GM12864 (cell line): ENCODE results near the gene EPHB2.

Experiments
- DNase-seq: peaks from one replicate; pipeline ENCODE4 v3.0.0-alpha.2; 2011; ENCODE audit warnings: low read depth
- H3K4me3 ChIP-seq: 2 replicates; pipeline ENCODE4 v1.5.1; 2011; ENCODE audit warnings: mild to moderate bottlenecking, low read depth, low read length, control low read depth
- TF ChIP-seq, protein P1 (sequence below): IDR thresholded peaks from 2 replicates; pipeline ENCODE4 v1.5.1; 2011; ENCODE audit warnings: low read depth, mild to moderate bottlenecking, moderate library complexity, low read length, control low read depth, inconsistent platforms; ENCODE audit errors: missing control alignments

EPHB2 gene

DNA sequence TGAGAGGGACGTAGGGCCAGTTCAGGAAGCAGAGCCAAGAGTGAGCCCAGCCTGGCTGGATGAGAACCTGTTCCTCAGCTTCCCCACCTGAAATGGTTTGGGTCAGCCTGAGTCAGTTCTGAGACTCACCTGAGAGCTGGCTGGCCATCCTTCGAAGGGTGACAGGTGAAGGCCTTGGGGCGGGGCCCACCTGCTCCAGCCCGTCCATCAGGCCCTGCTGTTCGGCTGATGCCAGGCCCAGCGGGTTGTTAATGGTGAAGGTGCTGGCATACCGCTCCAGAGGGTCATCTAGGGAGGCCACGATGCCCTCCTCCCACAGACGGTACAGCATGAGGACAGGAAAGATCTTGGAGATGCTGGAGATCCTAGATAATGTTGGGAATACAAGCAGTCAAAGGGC is 247.9 kb downstream of the EPHB2 start:
- no peak overlapping the region for H3K4me3 ChIP-seq
- DNase-seq: no peak
- TF ChIP-seq, protein P1, sequence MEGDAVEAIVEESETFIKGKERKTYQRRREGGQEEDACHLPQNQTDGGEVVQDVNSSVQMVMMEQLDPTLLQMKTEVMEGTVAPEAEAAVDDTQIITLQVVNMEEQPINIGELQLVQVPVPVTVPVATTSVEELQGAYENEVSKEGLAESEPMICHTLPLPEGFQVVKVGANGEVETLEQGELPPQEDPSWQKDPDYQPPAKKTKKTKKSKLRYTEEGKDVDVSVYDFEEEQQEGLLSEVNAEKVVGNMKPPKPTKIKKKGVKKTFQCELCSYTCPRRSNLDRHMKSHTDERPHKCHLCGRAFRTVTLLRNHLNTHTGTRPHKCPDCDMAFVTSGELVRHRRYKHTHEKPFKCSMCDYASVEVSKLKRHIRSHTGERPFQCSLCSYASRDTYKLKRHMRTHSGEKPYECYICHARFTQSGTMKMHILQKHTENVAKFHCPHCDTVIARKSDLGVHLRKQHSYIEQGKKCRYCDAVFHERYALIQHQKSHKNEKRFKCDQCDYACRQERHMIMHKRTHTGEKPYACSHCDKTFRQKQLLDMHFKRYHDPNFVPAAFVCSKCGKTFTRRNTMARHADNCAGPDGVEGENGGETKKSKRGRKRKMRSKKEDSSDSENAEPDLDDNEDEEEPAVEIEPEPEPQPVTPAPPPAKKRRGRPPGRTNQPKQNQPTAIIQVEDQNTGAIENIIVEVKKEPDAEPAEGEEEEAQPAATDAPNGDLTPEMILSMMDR: no peak

DNA sequence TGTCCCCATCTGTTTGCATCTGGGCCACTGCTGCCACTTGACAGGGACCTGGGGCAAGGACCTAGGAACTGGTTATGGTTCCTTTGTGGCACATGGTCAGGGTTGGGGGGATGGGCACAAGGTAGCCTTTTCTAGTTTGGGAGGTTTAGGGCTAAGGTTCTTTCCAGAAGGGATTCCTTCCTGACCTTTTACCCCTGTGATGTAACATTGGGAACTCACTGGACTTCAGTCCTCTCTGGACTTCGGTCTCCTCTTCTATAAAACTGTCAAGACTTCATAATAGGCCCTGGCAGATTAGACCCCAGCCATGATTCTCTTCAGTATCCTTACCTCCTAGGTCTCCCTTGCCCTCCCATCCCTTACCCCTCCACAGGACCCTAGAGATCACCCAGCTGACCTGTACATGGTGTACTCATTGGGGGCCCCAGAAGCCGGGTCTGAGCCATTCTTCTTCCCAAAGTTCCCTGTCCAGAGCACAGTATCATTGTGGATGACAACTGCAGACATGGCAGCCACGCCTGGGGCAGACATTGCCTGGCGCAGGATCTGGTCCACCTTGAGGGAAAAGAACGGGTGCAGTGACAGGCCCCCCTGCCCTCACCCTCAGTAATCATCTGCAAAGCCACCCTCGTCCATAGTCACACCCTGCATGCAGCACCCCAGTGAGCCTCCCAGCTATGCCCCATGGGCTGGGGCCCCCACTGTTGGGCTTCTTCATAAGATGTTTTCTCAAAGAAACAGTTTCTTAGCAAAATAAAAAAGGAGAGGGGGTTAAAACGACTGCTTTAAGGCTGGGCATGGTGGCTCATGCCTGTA is 249.1 kb downstream of the EPHB2 start:
- no peak overlapping the region for H3K4me3 ChIP-seq
- TF ChIP-seq, protein P1: no peak
- DNase-seq: no peak

DNA sequence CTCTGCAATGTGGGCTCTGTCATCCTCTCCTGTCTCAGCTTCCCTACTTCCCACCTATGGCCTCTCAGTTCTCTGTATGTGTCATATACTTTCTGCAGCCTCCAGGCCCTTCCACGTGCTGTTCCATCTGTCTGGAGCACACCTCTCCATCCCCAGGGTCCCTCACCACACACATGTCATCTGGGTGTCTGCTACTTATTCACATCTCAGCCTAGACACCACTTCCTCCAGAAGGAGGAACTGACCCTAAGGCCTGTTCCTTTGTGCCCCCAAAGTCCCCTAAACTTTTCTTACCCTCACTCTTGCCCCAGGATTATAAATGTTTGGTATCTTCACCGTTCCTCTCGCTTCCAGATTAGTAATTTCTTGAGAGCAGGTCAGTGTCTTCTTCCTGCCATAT is 251.9 kb downstream of the EPHB2 start:
- DNase-seq: no peak
- TF ChIP-seq, protein P1: no peak
- no peak overlapping the region for H3K4me3 ChIP-seq

DNA sequence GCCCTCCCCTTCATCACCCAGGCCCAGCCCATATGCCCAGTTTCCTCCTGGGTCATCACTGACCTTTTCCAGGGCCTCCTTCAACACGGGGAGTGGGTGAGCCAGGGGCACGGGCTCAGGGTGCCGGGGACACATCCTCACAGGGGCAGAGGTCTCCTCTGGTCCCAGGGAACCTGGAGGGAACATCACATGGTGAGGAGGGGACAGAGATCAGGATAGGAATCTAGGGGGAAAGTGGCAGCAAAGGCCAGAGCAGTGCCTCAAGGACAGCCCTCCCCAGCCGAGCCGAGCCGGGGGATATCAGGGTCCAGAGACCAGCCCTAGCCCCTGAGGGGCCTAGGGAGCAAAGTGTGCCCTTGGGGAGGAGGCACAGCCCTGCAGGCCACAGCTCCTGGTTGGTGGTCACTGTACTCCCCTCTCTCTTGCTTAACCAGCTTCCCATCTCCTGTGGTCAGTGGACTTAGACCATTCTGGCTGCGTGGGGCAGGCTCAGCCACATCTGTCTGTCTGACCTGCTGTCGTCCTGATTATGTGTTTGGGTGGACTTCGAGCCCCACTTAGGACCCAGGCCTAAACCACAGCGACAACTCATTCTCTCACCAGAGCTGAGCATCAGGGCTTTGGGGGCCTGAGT is 252.5 kb downstream of the EPHB2 start:
- no peak overlapping the region for H3K4me3 ChIP-seq
- TF ChIP-seq, protein P1: no peak
- DNase-seq: no peak

DNA sequence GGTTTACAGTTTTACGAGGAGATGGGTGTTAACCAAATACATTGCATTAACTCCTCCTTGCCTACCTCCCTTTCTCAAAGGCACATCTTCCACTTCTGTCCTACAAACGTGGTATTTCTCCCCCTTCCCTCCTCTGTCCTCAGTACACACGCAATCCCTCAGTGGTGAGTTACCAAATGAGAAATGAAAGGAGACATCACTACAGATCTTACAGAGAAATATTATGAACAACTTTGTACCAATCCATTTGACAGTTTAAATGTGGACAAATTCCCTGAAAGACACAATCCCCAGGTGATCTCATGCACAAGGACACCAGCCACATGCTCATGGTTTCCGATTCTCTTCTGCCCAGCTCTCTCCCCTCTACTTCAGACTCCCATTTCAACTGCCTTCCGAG is 255.7 kb downstream of the EPHB2 start:
- TF ChIP-seq, protein P1: no peak
- no peak for DNase-seq
- no peak overlapping the region for H3K4me3 ChIP-seq

DNA sequence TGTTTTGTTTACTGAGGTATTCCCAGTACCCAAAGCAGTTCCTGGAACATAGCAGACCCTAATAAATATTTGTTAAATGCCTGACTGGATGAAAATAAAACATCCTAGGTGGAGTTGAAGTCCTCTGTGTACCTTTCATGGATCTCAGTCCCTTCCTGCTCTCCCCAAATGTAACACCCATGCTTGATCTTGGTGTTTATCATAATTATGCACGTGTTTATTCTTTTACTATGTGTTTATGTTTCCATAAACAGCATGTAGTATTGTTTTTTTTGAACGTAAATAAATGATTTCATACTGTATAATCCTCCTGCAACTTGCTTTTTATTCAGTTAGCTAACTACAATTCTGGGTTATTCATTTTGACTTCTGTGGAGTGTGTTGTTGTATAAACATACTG is 257.2 kb downstream of the EPHB2 start:
- DNase-seq: no peak
- no peak overlapping the region for H3K4me3 ChIP-seq
- TF ChIP-seq, protein P1: no peak
